Choroid plexus epithelial cell (primary cell): ENCODE data around the gene CPO.

Experiments used
- DNase-seq: peaks from one replicate; pipeline ENCODE4 v3.0.0-alpha.2; 2010; ENCODE audit warnings: low read depth
- H3K4me3 ChIP-seq: 2 replicates; pipeline ENCODE4 v1.5.1; 2011; ENCODE audit warnings: low read depth, mild to moderate bottlenecking, control low read depth, low read length, moderate library complexity
- CTCF ChIP-seq: conservative IDR thresholded peaks from 2 replicates; pipeline ENCODE4 v1.5.1; 2011; ENCODE audit warnings: low read depth, mild to moderate bottlenecking, control low read depth, inconsistent platforms, low read length, moderate library complexity

CPO gene

GRCh38 chr2:206974551-206974950 is 35.2 kb downstream of the CPO start:
- DNase-seq, result no peak
- no peak for TF ChIP-seq CTCF
- no peak overlapping the region for H3K4me3 ChIP-seq

GRCh38 chr2:206978746-206979145 is 39.4 kb downstream of the CPO start:
- DNase-seq, result no peak
- H3K4me3 ChIP-seq, result no peak overlapping the region
- no peak for TF ChIP-seq CTCF

GRCh38 chr2:206979365-206979764 is 40.0 kb downstream of the CPO start:
- no peak for DNase-seq
- no peak for TF ChIP-seq CTCF
- H3K4me3 ChIP-seq, result no peak overlapping the region

- DNase-seq, result no peak
- TF ChIP-seq CTCF, result no peak
- H3K4me3 ChIP-seq, result no peak overlapping the region
These were observed 40.6 kb downstream of the CPO start for GRCh38 chr2:206979922-206980321.

- no peak for TF ChIP-seq CTCF
- H3K4me3 ChIP-seq, result no peak overlapping the region
- no peak for DNase-seq
These were observed 41.1 kb downstream of the CPO start for GRCh38 chr2:206980413-206980812.

- no peak for DNase-seq
- TF ChIP-seq CTCF, result no peak
- H3K4me3 ChIP-seq, result no peak overlapping the region
These were observed 41.9 kb downstream of the CPO start for GRCh38 chr2:206981086-206981674.

GRCh38 chr2:206981739-206982340 is 42.5 kb downstream of the CPO start:
- peak; percentile 95 for TF ChIP-seq CTCF
- peak overlapping the region; percentile 9 for H3K4me3 ChIP-seq
- DNase-seq, result peak; percentile 89
